HL-60/S4 treated with phorbol 12-myristate 13-acetate at 8.2 ng/mL for 4 days and 3 days (cell line): Measurements from ENCODE around the gene TMOD3.

ENCODE experiments used
- in situ Hi-C: fragments of 300-500 bp; cut with MboI; formaldehyde crosslinking; loops from 2 replicates; pipeline ENCODE4 v1.15.0; 2022; ENCODE audit warnings: low sequenced_read_pairs

TMOD3 gene

GRCh38 chr15:51825698-51826097 is 3.8 kb upstream of the TMOD3 start:
- in situ Hi-C loops, result no loop called here

DNA sequence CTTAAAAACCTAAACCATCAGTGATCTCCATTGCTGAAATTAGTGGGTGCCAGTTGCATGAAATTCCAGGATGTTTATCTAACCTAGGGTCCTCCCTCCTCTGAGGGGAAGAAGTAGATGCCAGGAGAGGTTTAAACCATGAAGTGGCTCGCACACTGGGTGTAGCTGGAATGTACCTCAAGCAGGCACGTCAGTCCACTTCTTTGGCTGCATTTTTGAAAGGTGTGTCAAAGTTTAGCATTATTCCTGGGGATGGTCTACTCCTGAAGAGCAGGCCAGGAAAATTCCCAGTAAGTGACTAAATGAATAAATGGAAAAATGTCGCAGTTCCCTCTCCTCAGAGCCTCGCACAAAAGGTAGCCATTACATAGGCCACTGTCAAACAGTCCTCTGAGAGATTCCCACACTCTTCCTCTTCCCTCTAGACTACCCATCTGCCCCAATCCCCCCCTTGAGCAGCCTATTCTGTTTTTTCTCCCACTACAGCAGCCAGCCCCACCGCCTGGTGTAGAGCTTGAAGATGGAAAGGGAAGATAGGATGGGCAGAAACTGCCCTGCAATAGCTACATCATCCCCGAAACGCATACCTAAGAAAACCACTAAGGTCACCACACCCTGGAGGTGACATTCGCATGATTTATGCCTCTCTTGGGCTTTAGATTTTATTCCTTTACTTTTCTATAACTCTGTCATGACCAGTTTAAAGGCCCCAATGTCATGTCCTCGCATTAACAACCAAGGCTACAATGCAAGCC is 655 bp upstream of the TMOD3 start:
- in situ Hi-C loops, result no loop called here

DNA sequence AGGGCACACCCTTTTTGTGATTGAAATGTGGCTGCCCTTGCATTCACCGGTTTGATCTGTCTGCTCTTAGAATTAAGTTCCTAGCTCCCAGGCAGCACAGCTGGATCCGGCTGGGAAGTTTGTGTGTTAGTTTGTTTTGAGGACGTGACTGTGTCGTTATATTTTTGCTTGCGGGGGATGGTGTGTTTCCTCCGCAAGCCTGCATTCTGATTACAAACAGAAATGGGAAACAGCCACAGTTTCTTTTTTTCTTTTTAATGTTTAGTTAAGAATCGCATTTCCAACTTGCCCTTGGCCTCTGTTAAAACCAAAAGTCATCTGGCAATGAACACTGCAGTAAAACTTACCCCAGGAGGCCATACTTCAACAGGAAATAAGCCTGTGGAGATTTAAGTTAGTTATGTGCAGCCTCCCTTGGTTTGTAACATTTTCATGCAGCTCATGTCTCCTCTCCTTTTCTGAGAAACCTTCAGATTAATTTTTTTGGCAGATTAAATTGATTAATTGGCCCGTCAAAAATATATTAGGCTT is 888 bp downstream of the TMOD3 start:
- in situ Hi-C loops, result no loop called here

DNA sequence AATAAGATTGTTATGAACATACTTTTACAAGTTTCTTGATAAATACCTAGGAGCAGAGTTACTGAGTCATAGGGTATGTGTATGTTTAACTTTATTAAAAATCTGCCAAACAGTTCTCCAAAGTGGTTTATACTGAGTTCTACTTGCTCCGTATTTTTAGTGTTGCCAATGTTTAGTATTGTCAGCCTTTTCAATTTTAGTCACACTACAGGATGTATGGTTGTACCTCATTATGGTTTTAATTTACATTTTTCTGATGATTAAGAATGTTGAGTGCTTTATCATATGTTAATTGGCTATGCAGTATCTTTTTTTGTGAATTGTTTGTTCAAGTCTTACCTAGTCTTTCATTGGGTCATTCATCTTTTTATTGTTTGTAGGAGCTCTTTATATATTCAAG is 4.3 kb downstream of the TMOD3 start:
- in situ Hi-C loops, result no loop called here

- in situ Hi-C loops, result no loop called here
Observed at GRCh38 chr15:51837792-51838251, 8.4 kb downstream of the TMOD3 start.

DNA sequence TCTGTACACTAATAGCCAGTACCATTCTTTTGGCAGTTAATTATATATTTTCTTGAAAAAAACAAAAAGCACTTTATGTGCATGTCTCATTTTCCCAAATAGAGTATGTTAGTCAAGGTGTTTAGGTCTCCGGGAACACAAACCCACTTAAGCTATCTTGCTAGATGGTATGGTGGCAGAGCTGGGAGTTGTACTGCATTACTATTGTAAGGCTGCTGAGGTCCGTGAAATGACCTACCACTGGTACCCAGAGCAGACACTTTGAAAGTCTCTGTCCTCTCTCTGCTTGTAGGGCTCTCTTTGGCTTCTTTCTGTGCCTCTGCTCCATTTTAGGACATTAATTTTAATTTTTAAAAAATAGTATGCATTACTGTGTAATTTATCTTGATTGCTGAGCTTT is 8.8 kb downstream of the TMOD3 start:
- in situ Hi-C loops, result no loop called here

DNA sequence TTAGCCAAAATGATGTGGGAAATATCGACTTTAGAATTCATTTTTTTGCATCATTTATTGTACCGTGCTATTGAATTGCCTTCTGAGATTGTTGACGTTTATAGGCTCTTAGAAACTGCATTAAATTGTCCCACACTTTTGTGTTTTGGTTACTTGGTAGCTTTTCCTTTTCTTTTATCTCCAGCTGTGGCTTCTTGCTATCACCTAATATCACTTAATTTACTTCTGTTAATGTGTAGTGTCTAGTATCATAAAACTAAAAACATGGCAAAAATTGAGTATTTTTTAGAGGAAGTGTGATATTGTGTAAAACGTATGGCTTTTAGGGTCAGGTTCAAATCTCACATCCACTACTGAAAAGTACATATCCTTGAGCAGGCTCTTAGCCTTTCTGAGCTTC is 11.2 kb downstream of the TMOD3 start:
- in situ Hi-C loops, result no loop called here

DNA sequence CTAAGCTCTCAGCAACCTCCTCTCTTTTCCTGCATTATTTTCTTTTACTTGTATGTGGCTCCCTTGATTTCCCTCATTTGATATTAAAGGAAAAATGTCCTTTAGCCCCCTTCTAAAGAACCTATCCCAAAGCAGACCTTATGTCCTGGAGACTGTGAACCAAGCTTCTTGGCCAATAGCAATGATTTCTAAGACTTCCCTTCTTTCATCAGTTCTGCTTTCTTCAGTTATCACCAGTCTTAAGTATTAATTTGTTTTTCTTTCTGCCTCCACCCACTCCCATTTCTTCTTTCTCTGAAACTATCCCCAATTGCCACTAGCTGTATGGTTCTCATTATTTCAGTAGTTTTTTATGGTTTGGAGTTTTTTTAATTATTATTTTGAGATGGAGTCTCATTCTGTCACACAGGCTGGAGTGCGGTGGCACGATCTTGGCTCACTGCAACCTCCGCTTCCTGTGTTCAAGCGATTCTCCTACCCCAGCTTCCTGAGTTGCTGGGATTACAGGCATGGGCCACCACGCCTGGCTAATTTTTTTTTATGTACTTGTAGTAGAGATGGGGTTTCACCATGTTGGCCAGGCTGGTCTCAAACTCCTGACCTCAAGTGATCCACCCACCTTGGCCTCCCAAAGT is 12.1 kb downstream of the TMOD3 start:
- in situ Hi-C loops, result no loop called here

DNA sequence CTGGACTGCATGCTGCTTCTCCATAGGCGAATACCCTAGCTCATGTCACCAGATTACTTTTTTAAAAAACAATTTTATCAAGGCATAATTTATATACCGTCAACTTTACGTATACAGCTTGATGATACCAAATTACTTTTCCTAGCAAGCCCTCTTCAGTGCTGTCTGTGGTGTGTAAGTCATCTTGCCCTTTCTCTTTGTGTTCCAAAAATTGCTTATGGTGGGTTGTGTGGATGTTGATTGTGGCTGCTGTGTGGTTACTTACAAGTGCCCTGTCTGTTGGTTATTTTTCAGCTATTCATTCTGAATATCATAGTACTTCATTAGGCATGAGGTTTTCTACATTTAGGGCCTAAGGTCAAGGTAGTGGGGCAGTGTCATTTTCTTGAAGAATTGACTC is 12.8 kb downstream of the TMOD3 start:
- in situ Hi-C loops, result no loop called here

GRCh38 chr15:51842852-51843737 is 13.6 kb downstream of the TMOD3 start:
- in situ Hi-C loops, result no loop called here

DNA sequence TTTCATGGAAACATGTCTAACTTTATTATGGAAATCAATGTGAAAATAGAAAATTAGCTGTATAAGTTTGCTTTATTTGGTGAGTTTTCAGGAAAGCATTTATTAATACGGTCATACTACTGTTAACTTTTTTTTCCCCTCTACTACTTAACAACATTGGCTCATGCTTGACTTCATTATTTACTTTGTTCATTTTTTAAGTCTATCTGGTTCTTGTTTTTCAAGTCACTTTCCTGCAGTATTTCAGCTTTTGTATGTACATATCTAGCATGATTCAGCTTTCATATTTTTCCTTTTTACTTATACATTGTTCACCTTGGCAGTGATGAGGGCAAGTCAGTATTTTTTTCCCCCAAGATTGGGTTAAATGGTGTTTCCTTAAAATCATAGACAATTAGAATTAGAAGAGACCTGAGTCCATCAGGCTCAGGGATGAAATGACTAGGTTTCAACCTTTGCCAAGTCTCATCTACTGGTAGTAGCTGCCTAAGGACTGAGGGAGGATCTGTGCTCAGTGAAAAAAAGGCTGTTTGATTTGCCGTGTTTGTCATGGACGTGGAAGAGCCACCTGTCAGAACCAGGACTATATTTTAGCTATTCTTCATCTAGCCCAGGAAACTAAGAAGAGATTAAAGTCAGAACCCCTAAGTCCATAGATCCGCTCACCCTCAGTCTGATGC is 15.4 kb downstream of the TMOD3 start:
- in situ Hi-C loops, result no loop called here

DNA sequence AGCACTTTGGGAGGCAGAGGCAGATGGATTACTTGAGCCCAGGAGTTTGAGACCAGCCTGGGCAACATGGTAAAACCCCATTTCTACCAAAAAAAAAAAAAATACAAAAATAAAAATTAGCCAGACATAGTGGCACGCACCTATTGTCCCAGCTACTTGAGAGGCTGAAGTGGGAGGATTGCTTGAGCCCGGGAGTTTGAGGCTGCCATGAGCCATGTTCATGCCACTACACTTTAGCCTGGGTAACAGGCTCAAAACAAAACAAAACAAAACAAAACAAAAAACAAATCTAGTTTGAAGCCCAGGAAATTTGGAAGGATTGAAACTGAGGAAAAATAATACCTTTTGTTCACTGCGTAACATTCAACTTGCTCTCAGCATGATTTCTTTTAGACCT is 16.6 kb downstream of the TMOD3 start:
- in situ Hi-C loops, result no loop called here

- in situ Hi-C loops, result no loop called here
Observed at GRCh38 chr15:51846463-51847230, 17.2 kb downstream of the TMOD3 start.

DNA sequence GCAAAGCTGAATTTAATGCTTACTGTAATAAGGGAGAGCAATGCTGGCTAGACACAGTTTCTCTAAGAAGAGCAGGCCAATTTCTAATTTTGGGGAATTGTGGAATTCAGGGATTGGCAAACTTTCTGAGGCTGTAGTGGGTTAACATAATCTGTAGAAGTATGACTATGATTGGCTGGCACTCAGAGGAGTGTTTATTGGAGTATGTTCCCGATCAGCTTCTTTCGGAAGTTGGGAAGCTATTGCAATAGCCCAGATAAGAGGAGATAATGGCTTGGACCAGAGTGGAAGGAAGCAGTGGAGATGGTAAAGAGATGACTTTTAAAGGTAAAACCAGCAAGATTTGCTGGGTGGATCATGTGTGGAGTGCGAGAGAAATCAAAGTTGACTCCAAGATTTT is 19.4 kb downstream of the TMOD3 start:
- in situ Hi-C loops, result no loop called here

GRCh38 chr15:51849860-51850259 is 20.4 kb downstream of the TMOD3 start:
- in situ Hi-C loops, result no loop called here

DNA sequence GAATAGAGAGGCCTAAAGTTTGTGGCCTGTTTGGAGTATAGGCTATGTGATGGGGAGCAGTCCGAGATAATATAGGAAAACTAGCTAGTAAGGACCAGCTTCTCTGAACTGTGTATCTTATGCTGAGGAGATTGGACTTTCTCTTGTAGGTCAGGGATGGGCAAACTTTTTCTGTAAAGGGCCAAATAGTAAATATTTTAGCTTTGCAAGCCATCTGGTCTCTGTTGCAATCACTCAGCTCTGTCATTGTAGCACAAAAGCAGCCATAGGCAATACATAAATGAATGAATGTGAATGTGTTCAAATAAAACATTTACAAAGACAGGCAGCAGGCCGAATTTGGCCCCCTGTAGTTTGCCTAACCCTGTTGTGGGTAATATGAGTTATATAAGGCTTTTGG is 24.5 kb downstream of the TMOD3 start:
- in situ Hi-C loops, result no loop called here

- in situ Hi-C loops, result no loop called here
Observed at GRCh38 chr15:51855612-51856011, 26.2 kb downstream of the TMOD3 start.

DNA sequence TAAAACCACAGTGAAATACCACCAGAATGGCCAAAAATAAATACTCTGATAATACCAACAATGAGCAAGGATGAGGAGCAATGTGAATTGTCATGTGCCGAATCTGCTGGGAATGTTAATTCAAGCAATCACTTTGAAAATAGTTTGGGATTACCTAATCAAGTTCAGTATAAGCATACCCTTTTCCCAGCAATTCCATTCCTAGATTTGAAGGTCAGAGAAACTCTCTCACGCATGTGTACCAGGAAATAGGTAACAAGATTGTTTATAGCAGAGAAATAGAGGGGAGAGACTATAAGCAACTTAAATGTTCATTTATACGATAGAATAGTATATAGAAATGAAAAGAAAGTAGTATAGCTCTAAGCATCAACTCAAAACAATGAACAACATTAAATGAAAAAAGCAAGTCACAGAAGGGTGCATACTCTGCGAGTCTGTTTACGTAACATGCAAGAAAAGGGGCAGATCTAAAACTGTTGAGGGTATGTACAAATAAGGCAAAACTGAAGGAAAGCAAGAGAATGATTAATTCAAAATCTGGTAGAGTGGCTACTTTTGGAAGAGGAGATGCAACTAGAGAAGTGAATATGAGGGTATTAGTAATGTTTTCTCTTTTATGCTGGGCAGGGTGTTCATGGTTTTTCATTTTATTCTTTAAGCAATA is 27.4 kb downstream of the TMOD3 start:
- in situ Hi-C loops, result no loop called here

DNA sequence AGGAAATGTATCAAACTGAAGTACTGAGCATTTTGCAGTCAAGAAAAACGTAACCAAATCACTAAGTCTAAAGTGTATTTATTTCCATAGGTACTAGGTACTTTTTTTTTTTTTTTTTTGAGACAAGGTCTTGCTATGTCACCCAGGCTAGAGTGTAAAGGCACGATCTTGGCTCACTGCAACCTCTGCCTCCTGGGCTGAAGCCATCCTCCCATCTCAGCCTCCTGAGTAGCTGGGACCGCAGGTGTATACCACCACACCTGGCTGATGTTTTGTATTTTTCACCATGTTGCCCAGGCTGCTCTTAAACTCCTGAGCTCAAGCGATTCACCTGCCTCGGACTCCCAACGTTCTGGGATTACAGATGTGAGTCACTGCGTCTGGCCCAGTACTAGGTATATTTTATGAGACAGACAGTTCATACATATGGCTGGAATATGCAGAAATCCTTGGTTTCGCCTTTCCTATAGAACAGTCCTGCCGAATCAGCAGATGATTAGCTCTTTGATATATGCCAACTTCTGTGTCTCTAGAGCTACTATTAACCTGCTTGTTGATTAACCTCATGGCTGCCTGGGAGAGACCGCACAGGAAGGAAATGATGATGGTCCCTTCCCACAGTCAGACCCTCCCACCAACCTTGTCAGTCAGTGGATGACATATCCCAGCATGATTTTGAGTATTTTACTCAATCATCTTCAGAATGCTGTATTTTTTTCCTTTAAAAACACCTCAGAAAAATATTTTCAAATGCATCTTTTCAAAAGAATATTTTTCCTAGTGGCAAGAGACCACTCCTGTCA is 32.3 kb downstream of the TMOD3 start:
- in situ Hi-C loops, result no loop called here
